ENCODE data around the gene CYB5A.
"Not testable (repeated sequence)": the region's sequence is repeated elsewhere in the genome, so short reads cannot be mapped to it uniquely, and the experiment has no call there.

Gene CYB5A

GRCh38 chr18:74291771-74292540 lies at the start of gene CYB5A:
Gene CYB5A, minus strand, starts transcription at chr18:74291963. Its CDS starts 88 bp downstream, at chr18:74291875.
- peak; percentile 96 for DNase-seq

GRCh38 chr18:74337912-74338309 lies 46.1 kb upstream of the CYB5A start:
- DNase-seq, result no peak

GRCh38 chr18:74337155-74337911 lies 45.6 kb upstream of the CYB5A start:
- no peak for DNase-seq

GRCh38 chr18:74336656-74337055 lies 44.9 kb upstream of the CYB5A start:
- no peak for DNase-seq

- no peak for DNase-seq
These were observed 42.6 kb upstream of the CYB5A start for GRCh38 chr18:74334242-74334893.

GRCh38 chr18:74333091-74333490 lies 41.3 kb upstream of the CYB5A start:
- no peak for DNase-seq

GRCh38 chr18:74331404-74331803 lies 39.6 kb upstream of the CYB5A start:
- peak in 1 of 2 experiments; percentile 25 for DNase-seq

GRCh38 chr18:74329688-74330205 lies 38.0 kb upstream of the CYB5A start:
- DNase-seq, result no peak

- no peak for DNase-seq
These were observed 36.4 kb upstream of the CYB5A start for GRCh38 chr18:74328206-74328605.

GRCh38 chr18:74326791-74327190 lies 35.0 kb upstream of the CYB5A start:
- DNase-seq, result not testable (repeated sequence)

GRCh38 chr18:74326231-74326630 lies 34.5 kb upstream of the CYB5A start:
- DNase-seq, result no peak

- DNase-seq, result no peak
These were observed 24.8 kb upstream of the CYB5A start for GRCh38 chr18:74316257-74317170.

- DNase-seq, result no peak
These were observed 23.9 kb upstream of the CYB5A start, which contains the start of gene C18orf63 for GRCh38 chr18:74315464-74316256. Gene C18orf63, plus strand, starts transcription at chr18:74315839. Its CDS starts 2,027 bp downstream, at chr18:74317866.

GRCh38 chr18:74314759-74315463 lies 23.1 kb upstream of the CYB5A start:
- DNase-seq, result no peak

GRCh38 chr18:74311000-74311399 lies 19.2 kb upstream of the CYB5A start:
- DNase-seq, result no peak

GRCh38 chr18:74310411-74310810 lies 18.6 kb upstream of the CYB5A start:
- no peak for DNase-seq

- no peak for DNase-seq
These were observed 12.2 kb upstream of the CYB5A start for GRCh38 chr18:74303936-74304335.

- no peak for DNase-seq
These were observed 11.5 kb upstream of the CYB5A start for GRCh38 chr18:74303306-74303705.

- DNase-seq, result no peak
These were observed 8.0 kb upstream of the CYB5A start for GRCh38 chr18:74299746-74300145.

- no peak for DNase-seq
These were observed 7.4 kb upstream of the CYB5A start for GRCh38 chr18:74299162-74299561.

GRCh38 chr18:74294526-74294925 lies 2.8 kb upstream of the CYB5A start:
- no peak for DNase-seq
